SK-N-SH treated with all-trans-retinoic acid at 6 μM for 48 hours (cell line): ENCODE results near the gene UIMC1.

Source experiments
- ATAC-seq: fragments of 200-7000 bp; cut with Tn5 transposase; 3 replicates; pipeline ENCODE4 v1.9.1; 2020; ENCODE audit warnings: mild to moderate bottlenecking, moderate library complexity
- ARNTL ChIP-seq: fragments of 450-650 bp; formaldehyde crosslinking; IDR thresholded peaks from 2 replicates; pipeline ENCODE4 v1.5.0; 2020; ENCODE audit warnings: low read depth, mild to moderate bottlenecking, moderate library complexity, borderline replicate concordance
- BACH2 ChIP-seq: fragments of 250-450 bp; sonication (Bioruptor Pico); IDR thresholded peaks from 2 replicates; pipeline ENCODE4 v1.9.0; 2021; ENCODE audit warnings: mild to moderate bottlenecking, borderline replicate concordance
- CREB5 ChIP-seq: fragments of 250-450 bp; sonication (Bioruptor Pico); IDR thresholded peaks from 2 replicates; pipeline ENCODE4 v1.5.1; 2020; ENCODE audit warnings: low read depth, mild to moderate bottlenecking, moderate library complexity
- CSRNP3 ChIP-seq: fragments of 250-450 bp; sonication (Bioruptor Pico); IDR thresholded peaks from 2 replicates; pipeline ENCODE4 v1.5.1; 2021; ENCODE audit warnings: mild to moderate bottlenecking, moderate library complexity
- ESRRG ChIP-seq: fragments of 250-450 bp; sonication (Bioruptor Pico); IDR thresholded peaks from 2 replicates; pipeline ENCODE4 v1.6.1; 2021; ENCODE audit warnings: mild to moderate bottlenecking
- GLIS3 ChIP-seq: fragments of 250-450 bp; sonication (Bioruptor Pico); IDR thresholded peaks from 2 replicates; pipeline ENCODE4 v1.5.0; 2020; ENCODE audit warnings: mild to moderate bottlenecking, moderate library complexity
- ISL1 ChIP-seq: fragments of 250-450 bp; sonication (Bioruptor Pico); IDR thresholded peaks from 2 replicates; pipeline ENCODE4 v2.1.2; 2022; ENCODE audit warnings: mild to moderate bottlenecking, moderate library complexity
- OSR1 ChIP-seq: fragments of 250-450 bp; sonication (Bioruptor Pico); IDR thresholded peaks from 2 replicates; pipeline ENCODE4 v1.8.0; 2022; ENCODE audit warnings: moderate library complexity, mild to moderate bottlenecking, inconsistent platforms
- PATZ1 ChIP-seq: fragments of 250-450 bp; sonication (Bioruptor Pico); IDR thresholded peaks from 2 replicates; pipeline ENCODE4 v1.8.0; 2020; ENCODE audit warnings: mild to moderate bottlenecking, moderate library complexity, borderline replicate concordance
- POU6F1 ChIP-seq: fragments of 250-450 bp; sonication (Bioruptor Pico); IDR thresholded peaks from 2 replicates; pipeline ENCODE4 v1.8.0; 2021; ENCODE audit warnings: low read depth, mild to moderate bottlenecking, moderate library complexity, borderline replicate concordance
- PPARA ChIP-seq: fragments of 250-450 bp; sonication (Bioruptor Pico); IDR thresholded peaks from 2 replicates; pipeline ENCODE4 v1.5.0; 2020; ENCODE audit warnings: mild to moderate bottlenecking, borderline replicate concordance
- RARB ChIP-seq: fragments of 250-450 bp; sonication (Bioruptor Pico); IDR thresholded peaks from 2 replicates; pipeline ENCODE4 v1.8.0; 2021; ENCODE audit warnings: mild to moderate bottlenecking, moderate library complexity
- TCF4 ChIP-seq: fragments of 250-450 bp; sonication (Bioruptor Pico); IDR thresholded peaks from 2 replicates; pipeline ENCODE4 v1.8.0; 2021; ENCODE audit warnings: mild to moderate bottlenecking, moderate library complexity, borderline replicate concordance
- TOX ChIP-seq: fragments of 250-450 bp; sonication (Bioruptor Pico); IDR thresholded peaks from 2 replicates; pipeline ENCODE4 v1.8.0; 2021; ENCODE audit warnings: mild to moderate bottlenecking, moderate library complexity, borderline replicate concordance
- TSHZ2 ChIP-seq: fragments of 250-450 bp; sonication (Bioruptor Pico); IDR thresholded peaks from 2 replicates; pipeline ENCODE4 v1.5.0; 2020; ENCODE audit warnings: mild to moderate bottlenecking, moderate library complexity
- ZC3H10 ChIP-seq: fragments of 250-450 bp; sonication (Bioruptor Pico); IDR thresholded peaks from 2 replicates; pipeline ENCODE4 v1.5.1; 2021; ENCODE audit warnings: mild to moderate bottlenecking, moderate library complexity
- ZFP3 ChIP-seq: fragments of 250-450 bp; sonication (Bioruptor Pico); IDR thresholded peaks from 2 replicates; pipeline ENCODE4 v1.5.0; 2020; ENCODE audit warnings: mild to moderate bottlenecking, moderate library complexity
- ZFP30 ChIP-seq: fragments of 450-650 bp; formaldehyde crosslinking; IDR thresholded peaks from 2 replicates; pipeline ENCODE4 v1.5.0; 2022; ENCODE audit warnings: mild to moderate bottlenecking, moderate library complexity
- ZNF565 ChIP-seq: fragments of 450-650 bp; formaldehyde crosslinking; conservative IDR thresholded peaks from 2 replicates; pipeline ENCODE4 v1.5.0; 2020; ENCODE audit warnings: low read depth, mild to moderate bottlenecking, moderate library complexity
- ZNF70 ChIP-seq: fragments of 450-650 bp; formaldehyde crosslinking; IDR thresholded peaks from 2 replicates; pipeline ENCODE4 v1.5.0; 2020; ENCODE audit warnings: mild to moderate bottlenecking, moderate library complexity
- ZNF8 ChIP-seq: fragments of 450-650 bp; formaldehyde crosslinking; IDR thresholded peaks from 2 replicates; pipeline ENCODE4 v1.5.0; 2020; ENCODE audit warnings: mild to moderate bottlenecking, moderate library complexity

The UIMC1 gene

GRCh38 chr5:176876506-176877431 is 129.8 kb downstream of the UIMC1 start:
- no peak for ATAC-seq
- no peak for TF ChIP-seq OSR1 (CRISPR knock-in tag)
- no peak for TF ChIP-seq ARNTL
- no peak for TF ChIP-seq RARB (CRISPR knock-in tag)
- TF ChIP-seq BACH2: no peak
- no peak for TF ChIP-seq ZFP3 (CRISPR knock-in tag)

GRCh38 chr5:176875783-176876505 is 130.6 kb downstream of the UIMC1 start:
- TF ChIP-seq CREB5 (no peak), CSRNP3 (CRISPR knock-in tag) (no peak), ZNF8 (no peak), ZNF70 (CRISPR knock-in tag) (no peak), ZFP3 (CRISPR knock-in tag) (no peak), TCF4 (no peak), PPARA (CRISPR knock-in tag) (no peak), RARB (CRISPR knock-in tag) (no peak), PATZ1 (CRISPR knock-in tag) (no peak), ISL1 (CRISPR knock-in tag) (no peak), ARNTL (no peak), BACH2 (no peak), GLIS3 (no peak), ZC3H10 (CRISPR knock-in tag) (no peak), TOX (CRISPR knock-in tag) (no peak), ZFP30 (no peak), ESRRG (CRISPR knock-in tag) (no peak)
- no peak for ATAC-seq

- TF ChIP-seq ZC3H10 (CRISPR knock-in tag): no peak
- no peak for TF ChIP-seq POU6F1 (CRISPR knock-in tag)
- TF ChIP-seq ZNF8: no peak
- no peak for TF ChIP-seq TOX (CRISPR knock-in tag)
- no peak for TF ChIP-seq ISL1 (CRISPR knock-in tag)
- no peak for TF ChIP-seq ZNF70 (CRISPR knock-in tag)
- TF ChIP-seq ESRRG (CRISPR knock-in tag): no peak
- no peak for TF ChIP-seq ZFP30
- no peak for TF ChIP-seq BACH2
- TF ChIP-seq TCF4: no peak
- TF ChIP-seq RARB (CRISPR knock-in tag): no peak
- no peak for TF ChIP-seq TSHZ2 (CRISPR knock-in tag)
- TF ChIP-seq PPARA (CRISPR knock-in tag): no peak
- no peak for TF ChIP-seq ZNF565 (CRISPR knock-in tag)
- no peak for ATAC-seq
These were observed 131.5 kb downstream of the UIMC1 start for GRCh38 chr5:176875014-176875550.
